ENCODE results near the gene PIK3AP1.

DNA sequence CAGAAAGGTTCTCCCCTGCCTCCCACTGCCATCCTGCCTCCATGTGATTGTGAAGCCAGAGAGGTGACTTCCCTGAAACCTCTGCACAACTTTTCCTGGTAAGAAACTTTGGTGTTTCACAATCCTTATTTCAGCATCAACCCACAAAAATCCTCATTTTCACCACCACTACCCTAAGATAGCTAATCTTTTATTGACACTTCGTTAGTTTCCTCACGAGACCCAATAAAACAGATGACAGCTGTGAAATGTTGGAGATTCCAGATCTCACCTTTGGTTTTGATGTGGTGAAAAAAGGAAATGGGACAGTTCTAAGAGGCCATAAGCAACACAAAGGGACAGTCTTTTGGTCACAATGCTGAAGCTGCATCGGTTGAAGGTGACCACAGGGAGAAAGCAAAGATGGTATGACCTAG, 73.6 kb downstream of the PIK3AP1 start:
- no peak for TF ChIP-seq CEBPB (IDR thresholded peaks at IDR 0.05; ENCODE audit: low read depth)
- TF ChIP-seq CTCF (IDR thresholded peaks at IDR 0.05 in 2 of 3, conservative IDR thresholded peaks at IDR 0.05 in 1 of 3; ENCODE audit: borderline replicate concordance in 1 of 3, insufficient read depth in 1 of 3, low read depth in 2 of 3, low read length in 2 of 3) = no peak
- no peak for TF ChIP-seq ZNF274 (IDR thresholded peaks at IDR 0.05; ENCODE audit: low read depth, low read length)
- no peak for TF ChIP-seq EZH2 (IDR thresholded peaks at IDR 0.05)
- no peak for TF ChIP-seq EGR1 (IDR thresholded peaks at IDR 0.05; ENCODE audit: low read depth)
- no peak for TF ChIP-seq POLR2A (IDR thresholded peaks at IDR 0.05; ENCODE audit: borderline replicate concordance, extremely low read depth, insufficient read depth, insufficient read length)
- no peak for TF ChIP-seq JUND (IDR thresholded peaks at IDR 0.05)
- TF ChIP-seq MAX (IDR thresholded peaks at IDR 0.05) = no peak
- TF ChIP-seq, protein P1, sequence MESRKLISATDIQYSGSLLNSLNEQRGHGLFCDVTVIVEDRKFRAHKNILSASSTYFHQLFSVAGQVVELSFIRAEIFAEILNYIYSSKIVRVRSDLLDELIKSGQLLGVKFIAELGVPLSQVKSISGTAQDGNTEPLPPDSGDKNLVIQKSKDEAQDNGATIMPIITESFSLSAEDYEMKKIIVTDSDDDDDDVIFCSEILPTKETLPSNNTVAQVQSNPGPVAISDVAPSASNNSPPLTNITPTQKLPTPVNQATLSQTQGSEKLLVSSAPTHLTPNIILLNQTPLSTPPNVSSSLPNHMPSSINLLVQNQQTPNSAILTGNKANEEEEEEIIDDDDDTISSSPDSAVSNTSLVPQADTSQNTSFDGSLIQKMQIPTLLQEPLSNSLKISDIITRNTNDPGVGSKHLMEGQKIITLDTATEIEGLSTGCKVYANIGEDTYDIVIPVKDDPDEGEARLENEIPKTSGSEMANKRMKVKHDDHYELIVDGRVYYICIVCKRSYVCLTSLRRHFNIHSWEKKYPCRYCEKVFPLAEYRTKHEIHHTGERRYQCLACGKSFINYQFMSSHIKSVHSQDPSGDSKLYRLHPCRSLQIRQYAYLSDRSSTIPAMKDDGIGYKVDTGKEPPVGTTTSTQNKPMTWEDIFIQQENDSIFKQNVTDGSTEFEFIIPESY (IDR thresholded peaks at IDR 0.05; ENCODE audit: extremely low read depth, insufficient replicate concordance, low read length) = no peak
- TF ChIP-seq, protein P2, sequence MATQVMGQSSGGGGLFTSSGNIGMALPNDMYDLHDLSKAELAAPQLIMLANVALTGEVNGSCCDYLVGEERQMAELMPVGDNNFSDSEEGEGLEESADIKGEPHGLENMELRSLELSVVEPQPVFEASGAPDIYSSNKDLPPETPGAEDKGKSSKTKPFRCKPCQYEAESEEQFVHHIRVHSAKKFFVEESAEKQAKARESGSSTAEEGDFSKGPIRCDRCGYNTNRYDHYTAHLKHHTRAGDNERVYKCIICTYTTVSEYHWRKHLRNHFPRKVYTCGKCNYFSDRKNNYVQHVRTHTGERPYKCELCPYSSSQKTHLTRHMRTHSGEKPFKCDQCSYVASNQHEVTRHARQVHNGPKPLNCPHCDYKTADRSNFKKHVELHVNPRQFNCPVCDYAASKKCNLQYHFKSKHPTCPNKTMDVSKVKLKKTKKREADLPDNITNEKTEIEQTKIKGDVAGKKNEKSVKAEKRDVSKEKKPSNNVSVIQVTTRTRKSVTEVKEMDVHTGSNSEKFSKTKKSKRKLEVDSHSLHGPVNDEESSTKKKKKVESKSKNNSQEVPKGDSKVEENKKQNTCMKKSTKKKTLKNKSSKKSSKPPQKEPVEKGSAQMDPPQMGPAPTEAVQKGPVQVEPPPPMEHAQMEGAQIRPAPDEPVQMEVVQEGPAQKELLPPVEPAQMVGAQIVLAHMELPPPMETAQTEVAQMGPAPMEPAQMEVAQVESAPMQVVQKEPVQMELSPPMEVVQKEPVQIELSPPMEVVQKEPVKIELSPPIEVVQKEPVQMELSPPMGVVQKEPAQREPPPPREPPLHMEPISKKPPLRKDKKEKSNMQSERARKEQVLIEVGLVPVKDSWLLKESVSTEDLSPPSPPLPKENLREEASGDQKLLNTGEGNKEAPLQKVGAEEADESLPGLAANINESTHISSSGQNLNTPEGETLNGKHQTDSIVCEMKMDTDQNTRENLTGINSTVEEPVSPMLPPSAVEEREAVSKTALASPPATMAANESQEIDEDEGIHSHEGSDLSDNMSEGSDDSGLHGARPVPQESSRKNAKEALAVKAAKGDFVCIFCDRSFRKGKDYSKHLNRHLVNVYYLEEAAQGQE (IDR thresholded peaks at IDR 0.05; ENCODE audit: low read depth) = no peak
- TF ChIP-seq SP1 (IDR thresholded peaks at IDR 0.05; ENCODE audit: low read depth) = no peak

Data from HCT116 (cell line).